ENCODE measurements around the gene KCNE4.
"Not testable (repeated sequence)": the region's sequence is repeated elsewhere in the genome, so short reads cannot be mapped to it uniquely, and the experiment has no call there.

The KCNE4 gene

GRCh38 chr2:223058952-223059716 lies 7.1 kb downstream of the KCNE4 start:
- no peak for ATAC-seq

- ATAC-seq = no peak
Observed at GRCh38 chr2:223060201-223060825, 8.3 kb downstream of the KCNE4 start.

GRCh38 chr2:223062396-223062795 lies 10.4 kb downstream of the KCNE4 start:
- no peak for ATAC-seq

GRCh38 chr2:223065107-223065506 lies 13.1 kb downstream of the KCNE4 start:
- no peak for ATAC-seq

- ATAC-seq = no peak
Observed at GRCh38 chr2:223066721-223067120, 14.7 kb downstream of the KCNE4 start.

- ATAC-seq = no peak
Observed at GRCh38 chr2:223068071-223068470, 16.1 kb downstream of the KCNE4 start.

- ATAC-seq = no peak
Observed at GRCh38 chr2:223069465-223069864, 17.5 kb downstream of the KCNE4 start.

- no peak for ATAC-seq
Observed at GRCh38 chr2:223069988-223070387, 18.0 kb downstream of the KCNE4 start.

- no peak for ATAC-seq
Observed at GRCh38 chr2:223071139-223071538, 19.1 kb downstream of the KCNE4 start.

- no peak for ATAC-seq
Observed at GRCh38 chr2:223072826-223073225, 20.8 kb downstream of the KCNE4 start.

GRCh38 chr2:223075301-223076270 lies 23.6 kb downstream of the KCNE4 start:
- ATAC-seq = no peak

- no peak for ATAC-seq
Observed at GRCh38 chr2:223076573-223076972, 24.6 kb downstream of the KCNE4 start.

GRCh38 chr2:223078482-223078881 lies 26.5 kb downstream of the KCNE4 start:
- ATAC-seq = no peak

GRCh38 chr2:223079378-223079777 lies 27.4 kb downstream of the KCNE4 start:
- ATAC-seq = no peak

GRCh38 chr2:223079925-223080324 lies 27.9 kb downstream of the KCNE4 start:
- no peak for ATAC-seq

- ATAC-seq = not testable (repeated sequence)
Observed at GRCh38 chr2:223080790-223081360, 28.9 kb downstream of the KCNE4 start.

GRCh38 chr2:223081789-223082188 lies 29.8 kb downstream of the KCNE4 start:
- no peak for ATAC-seq

GRCh38 chr2:223082706-223083105 lies 30.7 kb downstream of the KCNE4 start:
- no peak for ATAC-seq

- ATAC-seq = no peak
Observed at GRCh38 chr2:223083402-223084070, 31.5 kb downstream of the KCNE4 start.

- no peak for ATAC-seq
Observed at GRCh38 chr2:223084873-223085272, 32.9 kb downstream of the KCNE4 start.

- ATAC-seq = no peak
Observed at GRCh38 chr2:223086370-223086981, 34.5 kb downstream of the KCNE4 start.

GRCh38 chr2:223087466-223087865 lies 35.5 kb downstream of the KCNE4 start:
- no peak for ATAC-seq

All from activated CD4-positive, CD25-positive, alpha-beta regulatory T cell treated with anti-CD3 and anti-CD28 coated beads, Interleukin-2, amount 50 U/mL, for 24 hours (primary cell).